Ovary (tissue), 9 donors: ENCODE data around the gene GABRR2. TPM values are rescaled to one million over a fixed set of nuclear protein-coding genes. Genes with fewer than 3 reads are reported as not detected.

ENCODE experiments used
- DNase-seq, 5 donors: peaks; one replicate each; pipeline ENCODE4 v3.0.0-alpha.2; 2019 to 2020
- H3K27ac ChIP-seq, 2 donors: fragments of 200-600 bp; one replicate each; pipeline versions ENCODE4 v1.5.1 to v1.8.0; 2019 to 2022
- H3K27me3 ChIP-seq: fragments of 200-600 bp; one replicate; pipeline ENCODE4 v1.8.0; 2022
- H3K36me3 ChIP-seq: fragments of 200-600 bp; sonication (generic); one replicate; pipeline ENCODE4 v1.5.1; 2019
- H3K4me1 ChIP-seq: one replicate; pipeline ENCODE4 v1.8.1; 2013; ENCODE audit warnings: mild to moderate bottlenecking, moderate library complexity; ENCODE audit not compliant: insufficient read depth
- H3K4me3 ChIP-seq: fragments of 200-600 bp; sonication (generic); one replicate; pipeline ENCODE4 v1.5.1; 2017
- H3K9me3 ChIP-seq, 2 donors: fragments of 200-600 bp in 1 of 2; sonication (generic) in 1 of 2; one replicate each; pipeline versions ENCODE4 v1.5.1 to v1.8.1; 2013 to 2019; ENCODE audit warnings: mild to moderate bottlenecking in 1 of 2, moderate library complexity in 1 of 2
- CTCF ChIP-seq, 3 donors: fragments of 450-650 bp in 2 of 3; fragments of 200-600 bp in 1 of 3; IDR thresholded peaks; one replicate each; pipeline versions ENCODE4 v1.5.1 to v1.8.0; 2016 to 2022; ENCODE audit warnings: antibody characterized with exemption in 3 of 3, mild to moderate bottlenecking in 1 of 3
- EP300 ChIP-seq: sonication (generic); formaldehyde crosslinking; IDR thresholded peaks from one replicate; pipeline ENCODE4 v1.6.1; 2017; ENCODE audit warnings: antibody characterized with exemption
- POLR2A ChIP-seq: fragments of 450-650 bp; IDR thresholded peaks from one replicate; pipeline ENCODE4 v1.6.1; 2017; ENCODE audit warnings: antibody characterized with exemption, mild to moderate bottlenecking, moderate library complexity
- WGBS, 3 donors: extraction: QIAGEN DNeasy Blood & Tissue Kit in 1 of 3; methylation state at CpG; one replicate each; pipeline versions ENCODE4 v1.1.5 to v1.1.7; 2013 to 2017; 5-methylcytosine and 5-hydroxymethylcytosine counted together
- intact Hi-C, 4 donors: fragments of 100-400 bp; cut with DNase I; formaldehyde crosslinking; loops; one replicate each; pipeline versions ENCODE4 v1.11.0 to v1.15.1; 2022 to 2023
- polyA plus RNA-seq, 2 donors: library from polyadenylated mRNA; stranded (reverse); fragments of 200-250 nt in 1 of 2; fragments of 350-450 nt in 1 of 2; fragmentation: Illumina TruSeq in 1 of 2; extraction: RNeasy Lipid Tissue Mini Kit (QIAGEN cat#74804) in 1 of 2; gene quantifications; one replicate each; pipeline ENCODE4 v1.2.3, GENCODE V29; 2013 to 2014
- total RNA-seq, 7 donors: library from RNA; depleted of rRNA in 2 of 7; stranded (reverse); fragments of >200 nt in 2 of 7; fragmentation: NEBNext Ultra II Directional in 3 of 7; extraction: Animal tissue kit (Norgen Biotek cat#: 25700) in 3 of 7; gene quantifications; one replicate each; pipeline versions ENCODE4 v1.1.0 to v1.2.4, GENCODE V29; 2016 to 2023
- donor health status: DM: no; HTN: no; CAD: no; lungs with moderate emphysema.
- donor health status: DM: no; HTN: no; CAD: no.
- donor health status: Bipolar disorder and iron deficiency.
- donor health status: DM: yes; HTN: yes; CAD: no.
- donor health status: DM: no; HTN: no; CAD: no.
- donor health status: DM: yes; HTN: yes; CAD: no.

Gene GABRR2
- total and polyA plus RNA-seq, 9 donors, result 0.24 to 1.1 (median 0.52) TPM; not detected in 1

GRCh38 chr6:89254569-89254968 lies 60.5 kb downstream of the GABRR2 start:
- TF ChIP-seq EP300, result no peak
- TF ChIP-seq POLR2A, result no peak
- TF ChIP-seq CTCF (IDR thresholded peaks at IDR 0.05), result no peak
- Histone ChIP-seq H3K4me3 (no peak overlapping the region), H3K36me3 (no peaks in the 10 kb centered on the region), H3K4me1 (no peaks in the 10 kb centered on the region), H3K9me3 (no peaks in the 10 kb centered on the region), H3K27me3 (no peaks in the 10 kb centered on the region), H3K27ac (no peak overlapping the region)
- intact Hi-C loops, result no loop called here
- no peak for DNase-seq

GRCh38 chr6:89252907-89253306 lies 62.2 kb downstream of the GABRR2 start:
- no peak overlapping the region for H3K27ac ChIP-seq
- DNase-seq, result no peak
- intact Hi-C loops, result no loop called here
- H3K4me1 ChIP-seq, result no peaks in the 10 kb centered on the region
- H3K36me3 ChIP-seq, result no peaks in the 10 kb centered on the region
- H3K4me3 ChIP-seq, result no peak overlapping the region
- TF ChIP-seq POLR2A (no peak), CTCF (IDR thresholded peaks at IDR 0.05) (no peak), EP300 (no peak)
- H3K9me3 ChIP-seq, result no peaks in the 10 kb centered on the region
- 63 to 68% (median 65%) methylated on average over 2 of the region's 2 CpGs for WGBS, 3 donors
- H3K27me3 ChIP-seq, result no peaks in the 10 kb centered on the region

GRCh38 chr6:89251976-89252375 lies 63.1 kb downstream of the GABRR2 start:
- 94% methylated on average over 10 of the region's 10 CpGs for WGBS, 3 donors
- H3K27me3 ChIP-seq, result no peaks in the 10 kb centered on the region
- no peak for TF ChIP-seq EP300
- no peak for TF ChIP-seq CTCF (IDR thresholded peaks at IDR 0.05)
- no peak for TF ChIP-seq POLR2A
- intact Hi-C loops, result no loop called here
- no peak overlapping the region for H3K4me3 ChIP-seq
- H3K27ac ChIP-seq, result no peak overlapping the region
- no peaks in the 10 kb centered on the region for H3K36me3 ChIP-seq
- H3K9me3 ChIP-seq, result no peaks in the 10 kb centered on the region
- no peak for DNase-seq
- H3K4me1 ChIP-seq, result no peaks in the 10 kb centered on the region

- intact Hi-C loops, result no loop called here
- WGBS, 3 donors, result 77 to 84% (median 83%) methylated on average over 2 of the region's 2 CpGs
- H3K4me1 ChIP-seq, result no peaks in the 10 kb centered on the region
- no peaks in the 10 kb centered on the region for H3K27me3 ChIP-seq
- no peak overlapping the region for H3K27ac ChIP-seq
- DNase-seq, result no peak
- H3K4me3 ChIP-seq, result no peak overlapping the region
- no peak for TF ChIP-seq EP300
- TF ChIP-seq POLR2A, result no peak
- no peak for TF ChIP-seq CTCF (IDR thresholded peaks at IDR 0.05)
- no peaks in the 10 kb centered on the region for H3K36me3 ChIP-seq
- no peaks in the 10 kb centered on the region for H3K9me3 ChIP-seq
Measured at GRCh38 chr6:89251170-89251569, 63.9 kb downstream of the GABRR2 start.

- WGBS, 3 donors, result 74 to 85% (median 83%) methylated on average over 7 of the region's 7 CpGs
Measured at GRCh38 chr6:89250239-89250638, 64.9 kb downstream of the GABRR2 start.

More at GRCh38 chr6:89250239-89250638, 64.9 kb downstream of the GABRR2 start:
- TF ChIP-seq POLR2A (no peak), EP300 (no peak)
- H3K27ac ChIP-seq, result no peak overlapping the region
- intact Hi-C loops, result no loop called here
- H3K4me1 ChIP-seq, result no peaks in the 10 kb centered on the region
- no peaks in the 10 kb centered on the region for H3K9me3 ChIP-seq
- no peak overlapping the region for H3K4me3 ChIP-seq
- H3K27me3 ChIP-seq, result no peaks in the 10 kb centered on the region
- H3K36me3 ChIP-seq, result no peaks in the 10 kb centered on the region
- DNase-seq, result no peak
